OCI-LY7 (cell line): ENCODE measurements around the gene CD8B.

Experiments
- EZH2phosphoT487 ChIP-seq: fragments of 200-600 bp; sonication (generic); IDR thresholded peaks from 2 replicates; pipeline ENCODE4 v1.6.1; 2018; ENCODE audit warnings: low read depth, borderline replicate concordance, mild to moderate bottlenecking, mixed run types, antibody characterized with exemption, low read length, moderate library complexity, mixed read lengths
- TF ChIP-seq, protein P1 (sequence below): fragments of 200-600 bp; sonication (generic); conservative IDR thresholded peaks from 2 replicates; pipeline ENCODE4 v1.5.1; 2014; ENCODE audit warnings: mild to moderate bottlenecking, antibody characterized with exemption, low read length, moderate library complexity, mixed read lengths

- TF ChIP-seq EZH2phosphoT487: no peak
- TF ChIP-seq, protein P1, sequence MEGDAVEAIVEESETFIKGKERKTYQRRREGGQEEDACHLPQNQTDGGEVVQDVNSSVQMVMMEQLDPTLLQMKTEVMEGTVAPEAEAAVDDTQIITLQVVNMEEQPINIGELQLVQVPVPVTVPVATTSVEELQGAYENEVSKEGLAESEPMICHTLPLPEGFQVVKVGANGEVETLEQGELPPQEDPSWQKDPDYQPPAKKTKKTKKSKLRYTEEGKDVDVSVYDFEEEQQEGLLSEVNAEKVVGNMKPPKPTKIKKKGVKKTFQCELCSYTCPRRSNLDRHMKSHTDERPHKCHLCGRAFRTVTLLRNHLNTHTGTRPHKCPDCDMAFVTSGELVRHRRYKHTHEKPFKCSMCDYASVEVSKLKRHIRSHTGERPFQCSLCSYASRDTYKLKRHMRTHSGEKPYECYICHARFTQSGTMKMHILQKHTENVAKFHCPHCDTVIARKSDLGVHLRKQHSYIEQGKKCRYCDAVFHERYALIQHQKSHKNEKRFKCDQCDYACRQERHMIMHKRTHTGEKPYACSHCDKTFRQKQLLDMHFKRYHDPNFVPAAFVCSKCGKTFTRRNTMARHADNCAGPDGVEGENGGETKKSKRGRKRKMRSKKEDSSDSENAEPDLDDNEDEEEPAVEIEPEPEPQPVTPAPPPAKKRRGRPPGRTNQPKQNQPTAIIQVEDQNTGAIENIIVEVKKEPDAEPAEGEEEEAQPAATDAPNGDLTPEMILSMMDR: no peak
These were observed 77.9 kb downstream of the CD8B start for GRCh38 chr2:86783615-86784339.
